C4-2B (cell line): ENCODE data around the gene TNFSF4.

ENCODE experiments used
- H3K27ac ChIP-seq: fragments of 450-650 bp; 2 replicates; pipeline ENCODE4 v1.5.1; 2017
- ZFX ChIP-seq: fragments of 450-650 bp; IDR thresholded peaks from 2 replicates; pipeline ENCODE4 v1.6.1; 2017
- TF ChIP-seq, protein P1 (sequence below): fragments of 450-650 bp; conservative IDR thresholded peaks from 2 replicates; pipeline ENCODE4 v1.5.1; 2017; ENCODE audit warnings: mild to moderate bottlenecking

Gene TNFSF4

DNA sequence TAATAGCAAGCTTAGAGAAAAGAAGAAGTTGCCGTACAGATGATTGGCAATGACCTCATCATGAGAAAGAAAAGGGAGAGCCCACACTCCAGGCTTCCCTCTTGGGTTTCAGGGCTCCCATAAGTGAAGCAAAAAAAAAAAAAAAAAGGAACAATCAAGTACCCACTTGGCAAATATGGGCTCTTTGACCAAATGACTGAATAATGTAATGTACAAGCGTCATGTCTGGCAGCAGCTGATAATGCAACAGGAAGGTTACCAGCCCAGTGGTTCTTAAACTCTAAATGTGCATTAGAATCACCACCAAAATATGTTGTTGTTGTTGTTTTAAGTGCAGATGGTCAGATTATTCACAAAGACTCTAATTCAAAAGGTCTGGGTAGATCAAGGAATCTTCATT lies 13.5 kb downstream of the TNFSF4 start:
- no peak overlapping the region for H3K27ac ChIP-seq
- TF ChIP-seq, protein P1, sequence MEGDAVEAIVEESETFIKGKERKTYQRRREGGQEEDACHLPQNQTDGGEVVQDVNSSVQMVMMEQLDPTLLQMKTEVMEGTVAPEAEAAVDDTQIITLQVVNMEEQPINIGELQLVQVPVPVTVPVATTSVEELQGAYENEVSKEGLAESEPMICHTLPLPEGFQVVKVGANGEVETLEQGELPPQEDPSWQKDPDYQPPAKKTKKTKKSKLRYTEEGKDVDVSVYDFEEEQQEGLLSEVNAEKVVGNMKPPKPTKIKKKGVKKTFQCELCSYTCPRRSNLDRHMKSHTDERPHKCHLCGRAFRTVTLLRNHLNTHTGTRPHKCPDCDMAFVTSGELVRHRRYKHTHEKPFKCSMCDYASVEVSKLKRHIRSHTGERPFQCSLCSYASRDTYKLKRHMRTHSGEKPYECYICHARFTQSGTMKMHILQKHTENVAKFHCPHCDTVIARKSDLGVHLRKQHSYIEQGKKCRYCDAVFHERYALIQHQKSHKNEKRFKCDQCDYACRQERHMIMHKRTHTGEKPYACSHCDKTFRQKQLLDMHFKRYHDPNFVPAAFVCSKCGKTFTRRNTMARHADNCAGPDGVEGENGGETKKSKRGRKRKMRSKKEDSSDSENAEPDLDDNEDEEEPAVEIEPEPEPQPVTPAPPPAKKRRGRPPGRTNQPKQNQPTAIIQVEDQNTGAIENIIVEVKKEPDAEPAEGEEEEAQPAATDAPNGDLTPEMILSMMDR = no peak
- no peak for TF ChIP-seq ZFX

DNA sequence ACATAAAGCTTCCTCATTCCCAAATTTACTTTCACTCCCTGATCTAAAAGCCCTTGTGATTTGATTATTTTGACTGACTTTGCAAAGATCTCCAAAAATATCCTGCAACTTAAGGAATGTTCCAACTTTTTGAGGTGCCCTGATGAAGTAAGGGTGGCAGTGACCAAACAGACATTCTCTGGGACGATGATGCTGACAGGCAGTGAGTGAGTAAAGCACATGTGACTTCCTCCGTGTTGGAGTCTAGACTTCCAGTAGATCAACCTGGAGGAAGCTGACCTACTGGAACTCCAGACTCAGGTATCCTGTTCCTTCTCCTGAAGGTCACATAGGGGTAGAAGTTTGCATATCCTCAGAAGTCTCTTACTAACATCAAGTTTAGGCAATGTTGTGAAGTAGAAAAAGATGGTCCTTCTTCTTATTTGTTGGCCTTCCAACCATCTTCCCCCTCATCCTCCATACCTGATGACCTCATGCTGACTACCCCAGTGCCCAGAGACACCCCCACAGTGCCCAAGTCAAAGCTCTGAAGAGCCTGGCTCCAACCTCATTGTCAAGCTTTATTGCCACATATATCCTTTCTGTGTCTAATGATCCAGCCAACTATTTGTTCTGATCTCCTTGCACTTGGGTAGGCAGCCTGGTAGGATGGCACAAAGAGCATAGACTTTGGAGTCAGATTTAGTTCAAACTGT lies 16.0 kb downstream of the TNFSF4 start:
- TF ChIP-seq ZFX = no peak
- TF ChIP-seq, protein P1 = no peak
- H3K27ac ChIP-seq = no peak overlapping the region; the same call in 1 of the 2 replicates

DNA sequence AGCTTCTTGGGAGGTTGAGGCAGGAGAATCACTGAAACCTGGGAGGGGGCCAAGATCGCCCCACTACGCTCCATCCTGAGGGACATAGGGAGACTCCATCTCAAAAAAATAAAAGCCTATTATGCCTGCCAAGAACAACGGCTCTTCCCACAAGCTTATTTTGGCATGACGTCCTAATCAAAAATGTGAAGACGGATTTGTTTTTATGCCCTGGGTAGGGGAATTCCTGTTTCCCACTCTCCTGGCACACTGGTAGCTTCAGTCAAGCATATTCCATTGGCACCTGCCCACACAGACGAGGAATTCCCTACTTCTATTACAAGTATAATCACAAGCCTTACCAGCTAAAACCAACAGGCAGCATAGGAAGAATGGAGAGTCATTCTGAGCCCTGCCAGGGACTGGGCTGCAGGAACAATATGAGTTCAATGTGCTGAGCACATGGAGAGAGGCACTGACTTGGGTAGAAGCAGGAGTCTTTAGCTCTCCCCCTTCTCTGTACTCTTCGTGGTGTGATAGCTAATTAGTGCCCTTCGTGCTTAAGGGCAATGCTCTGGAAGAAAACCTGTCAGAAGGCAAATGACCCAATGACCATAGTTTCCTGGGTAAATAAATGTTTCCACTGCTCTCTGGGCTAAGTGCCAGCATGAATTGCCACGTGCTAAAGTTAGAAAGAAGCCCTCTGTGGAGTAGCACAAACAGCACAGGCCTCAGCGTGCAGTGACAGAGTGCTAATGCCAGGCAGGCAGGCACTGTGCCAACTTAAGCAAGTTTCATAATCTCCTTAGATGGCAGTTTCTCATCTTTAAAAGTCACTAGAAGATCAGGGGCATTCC lies 16.8 kb downstream of the TNFSF4 start:
- TF ChIP-seq ZFX = no peak
- TF ChIP-seq, protein P1 = no peak
- H3K27ac ChIP-seq = peak overlapping the region; percentile 31

DNA sequence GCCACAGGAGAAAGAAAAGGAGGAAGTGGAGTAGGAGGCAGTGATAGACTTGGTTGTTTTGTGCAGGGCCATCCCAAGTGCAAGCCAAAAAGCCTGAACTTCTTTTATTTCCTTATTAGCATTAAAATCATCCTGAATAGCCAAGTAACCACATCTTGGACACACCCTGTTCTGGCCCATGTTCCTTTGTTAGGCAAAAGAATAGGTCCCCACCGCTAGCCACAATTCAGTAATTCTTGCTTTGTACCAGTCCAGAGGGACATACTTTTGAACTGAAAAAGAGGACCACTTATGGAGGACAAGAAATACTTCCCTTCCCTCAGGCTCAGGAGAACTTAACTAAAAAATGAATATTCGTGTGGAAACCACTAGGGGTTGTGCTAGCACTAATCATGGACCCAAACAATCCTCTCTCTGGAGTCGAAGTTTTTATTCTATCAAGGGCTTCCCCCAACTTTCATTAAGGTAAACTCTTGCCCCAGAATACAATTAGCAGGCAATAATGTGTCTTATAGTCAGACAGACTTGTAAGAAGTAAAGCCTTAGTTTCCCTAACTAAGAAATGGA lies 19.4 kb downstream of the TNFSF4 start:
- TF ChIP-seq, protein P1 = no peak; the same call in 1 of the 2 replicates
- TF ChIP-seq ZFX = no peak
- H3K27ac ChIP-seq = no peak overlapping the region

DNA sequence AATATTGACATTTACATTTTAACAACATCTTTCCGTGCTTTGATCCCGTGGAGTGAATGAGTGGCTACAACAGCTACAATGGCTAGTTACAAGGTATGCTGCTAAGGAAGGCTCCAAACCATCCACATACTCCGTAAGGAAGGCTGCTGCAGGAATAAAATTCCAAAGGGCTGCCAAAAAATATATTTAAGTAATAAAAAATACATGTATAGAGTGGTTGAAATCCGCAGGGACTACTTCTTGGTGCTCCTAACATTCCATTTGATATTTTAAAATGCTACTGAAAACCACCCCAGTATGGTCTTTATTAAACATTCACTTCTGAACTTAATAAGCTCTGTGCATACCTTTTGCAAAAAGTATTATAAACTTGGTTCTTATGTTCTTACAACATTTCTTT lies 25.3 kb downstream of the TNFSF4 start:
- no peak overlapping the region for H3K27ac ChIP-seq
- no peak for TF ChIP-seq ZFX
- TF ChIP-seq, protein P1 = no peak

DNA sequence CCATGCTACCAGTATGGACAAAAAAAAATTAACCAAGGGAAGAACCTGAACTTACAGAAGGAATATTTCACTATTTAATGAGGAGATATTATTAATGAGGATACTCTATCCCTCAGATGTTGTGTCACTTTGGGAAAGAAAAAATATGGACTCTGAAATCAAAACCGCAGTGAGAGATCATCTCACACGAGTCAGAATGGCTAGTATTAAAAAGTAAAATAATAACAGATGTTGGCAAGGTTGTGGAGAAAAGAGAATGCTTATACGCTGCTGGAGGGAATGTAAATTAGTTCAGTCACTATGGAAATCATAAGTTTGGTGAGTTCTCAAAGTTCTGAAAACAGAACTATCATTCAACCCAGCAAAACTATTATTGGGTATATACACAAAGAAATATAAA lies 30.9 kb downstream of the TNFSF4 start:
- TF ChIP-seq, protein P1 = no peak
- no peak for TF ChIP-seq ZFX
- H3K27ac ChIP-seq = no peak overlapping the region
